Stimulated activated CD8-positive, alpha-beta memory T cell treated with anti-CD3 and anti-CD28 coated beads, Interleukin-7, amount 100 ng/mL, for 24 hours (primary cell): ENCODE results near the gene HS3ST3B1.

Experiments
- DNase-seq: peaks from one replicate; pipeline ENCODE4 v3.0.0-alpha.2; 2020; ENCODE audit warnings: low read depth

HS3ST3B1 gene

DNA sequence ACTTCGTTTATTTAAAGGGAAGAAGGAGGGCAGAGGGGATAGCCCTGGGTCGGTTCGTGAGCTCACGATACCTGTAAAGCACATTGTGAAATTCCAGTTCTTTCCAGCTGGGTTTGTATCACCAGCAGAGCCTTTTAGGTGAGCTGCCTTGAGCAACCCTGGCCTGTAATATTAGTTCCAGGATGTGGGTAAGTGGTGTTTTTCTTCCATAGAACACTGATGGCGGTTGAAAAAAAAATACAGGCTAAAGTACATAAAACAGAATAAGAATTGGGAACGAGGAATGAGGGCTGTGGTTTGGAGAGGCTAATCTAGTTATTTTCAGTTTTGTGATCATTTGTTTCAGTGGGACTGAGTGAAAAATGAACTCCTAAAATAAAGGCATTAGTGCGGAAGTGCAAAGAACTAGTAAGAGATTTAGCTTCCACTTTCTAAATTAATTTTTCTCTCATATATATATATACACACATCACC, 20.6 kb downstream of the HS3ST3B1 start:
- DNase-seq = no peak

- DNase-seq = no peak
Measured at GRCh38 chr17:14321980-14322776, 21.3 kb downstream of the HS3ST3B1 start.

DNA sequence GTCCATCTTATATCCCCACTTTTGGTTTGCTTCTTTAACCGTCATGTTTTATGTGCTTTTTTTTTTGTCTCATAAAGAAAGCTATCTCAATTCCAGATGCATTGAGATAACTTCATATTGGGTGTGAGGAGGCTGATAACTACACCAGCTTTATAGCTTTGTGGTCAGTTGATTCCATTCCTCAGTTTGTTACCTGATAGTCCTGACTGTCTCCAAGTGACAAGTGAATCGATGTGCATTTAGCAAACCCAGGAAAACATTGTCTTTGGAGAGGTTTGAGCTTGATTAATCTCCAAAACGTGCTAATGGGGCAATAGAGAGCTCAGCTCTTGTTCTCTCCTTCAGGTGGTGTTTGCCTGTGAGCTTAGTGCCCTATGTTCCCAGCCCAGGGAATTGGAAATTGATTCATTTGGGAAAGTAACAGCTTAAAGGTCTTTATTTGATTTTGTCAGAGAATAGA, 22.7 kb downstream of the HS3ST3B1 start:
- DNase-seq = no peak

DNA sequence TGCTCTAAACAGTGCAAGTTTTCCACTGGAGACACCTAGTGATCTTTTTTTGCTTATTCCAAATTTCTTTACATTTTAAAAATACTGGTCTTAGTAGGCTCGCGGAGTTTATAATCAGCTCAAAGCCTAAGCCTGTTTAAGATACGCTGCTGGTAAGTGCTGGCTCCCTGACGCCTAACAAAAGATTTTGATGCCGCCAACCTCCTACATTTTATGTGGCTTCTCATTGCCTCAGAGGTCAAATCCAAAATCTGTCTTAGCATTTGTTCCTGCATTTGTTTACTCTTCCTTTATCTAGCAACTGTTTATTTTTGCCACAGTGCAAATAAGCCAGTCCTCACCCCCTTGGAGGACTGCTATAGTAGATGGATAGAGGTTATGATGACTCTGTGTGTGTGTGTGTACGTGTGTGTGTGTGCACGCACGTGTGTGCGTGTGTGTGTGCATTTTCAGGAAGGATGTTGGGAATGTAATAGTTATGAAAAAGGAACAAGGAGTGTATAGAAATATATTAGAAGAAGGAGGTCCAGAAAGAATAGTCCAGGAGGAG, 24.8 kb downstream of the HS3ST3B1 start:
- DNase-seq = no peak

DNA sequence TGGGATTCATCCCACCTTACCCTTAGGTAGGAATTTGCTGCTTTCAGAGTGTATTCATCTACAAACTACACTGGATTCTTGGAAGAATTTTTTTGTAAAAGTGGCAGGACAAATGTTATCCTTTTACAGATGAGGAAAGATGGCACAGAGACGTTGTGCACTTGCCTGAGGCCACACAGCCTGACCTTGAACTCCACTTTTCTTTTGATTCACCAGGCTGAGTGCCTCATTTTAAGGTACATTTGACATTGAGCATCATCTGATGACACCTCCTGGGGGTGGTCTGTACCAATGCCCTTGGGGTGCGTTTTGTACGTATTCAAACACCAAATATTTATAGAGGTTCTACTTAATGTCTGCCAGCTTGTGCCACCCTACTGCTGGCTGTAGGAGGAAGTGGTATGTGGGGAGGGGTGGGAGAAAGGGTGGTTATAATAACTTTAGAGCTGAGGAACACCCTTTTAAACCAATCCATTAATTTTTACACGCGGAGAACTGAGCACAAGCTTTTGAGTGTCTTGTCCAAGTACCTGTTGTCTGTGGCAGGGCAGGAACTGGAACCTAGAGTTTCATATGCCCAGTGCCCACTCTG, 29.1 kb downstream of the HS3ST3B1 start:
- no peak for DNase-seq

- DNase-seq = no peak
Measured at GRCh38 chr17:14330492-14330962, 29.6 kb downstream of the HS3ST3B1 start.

DNA sequence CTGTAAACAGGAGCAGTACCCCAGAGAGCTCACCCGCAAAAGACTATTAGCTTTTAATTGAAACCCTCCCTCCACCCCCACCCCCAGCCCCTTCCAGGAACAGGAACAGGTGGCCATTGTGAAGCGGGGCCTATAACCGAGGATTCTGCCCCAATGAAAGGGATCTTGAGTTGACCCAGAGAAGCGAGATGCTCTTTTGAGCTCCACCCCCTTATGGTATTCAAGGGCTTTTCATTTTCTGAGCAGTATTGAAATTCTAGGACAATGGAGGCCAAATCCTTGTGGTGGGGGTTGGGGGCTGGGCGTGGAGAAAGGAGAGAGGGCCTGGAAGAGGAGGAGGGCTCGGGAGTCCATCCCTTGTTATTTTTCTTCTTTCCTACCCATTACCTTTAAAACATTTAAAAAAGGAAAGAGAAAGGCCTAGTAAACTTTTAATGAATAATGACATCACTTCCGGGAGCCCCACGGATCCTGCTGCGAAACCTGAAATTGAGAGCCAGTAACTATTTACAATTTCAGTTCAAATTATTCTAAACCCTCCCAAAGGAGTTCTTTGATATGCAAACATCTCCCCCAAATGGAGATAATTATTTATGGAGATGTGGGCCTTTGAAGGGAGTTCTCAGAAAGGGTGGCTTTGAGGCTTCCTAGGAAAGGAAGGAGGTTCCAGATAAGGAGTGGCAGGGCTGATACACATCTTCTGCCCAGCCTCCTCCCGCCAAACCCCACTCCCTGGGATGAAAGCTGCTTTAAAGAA, 30.5 kb downstream of the HS3ST3B1 start:
- no peak for DNase-seq

- no peak for DNase-seq
Measured at GRCh38 chr17:14331982-14332298, 31.1 kb downstream of the HS3ST3B1 start.

DNA sequence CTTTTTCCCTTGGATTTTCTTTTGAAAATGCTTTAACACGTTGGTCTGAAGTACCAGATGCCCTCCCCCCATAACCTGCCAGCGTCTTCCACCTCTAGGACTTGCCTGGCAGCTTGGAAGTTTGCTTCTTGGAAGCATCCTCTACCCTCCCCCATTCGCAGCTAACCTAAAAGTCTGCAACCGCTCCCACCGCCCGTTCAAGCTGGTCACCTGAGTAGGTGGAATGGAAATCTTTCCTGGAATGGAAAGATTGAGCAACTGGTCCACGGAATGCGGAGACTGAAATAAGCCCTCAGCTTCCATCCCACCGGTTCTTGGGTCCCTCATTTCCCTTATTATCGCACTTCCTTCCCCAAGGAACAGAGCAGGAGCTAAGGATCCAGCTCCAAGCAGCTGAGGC, 31.4 kb downstream of the HS3ST3B1 start:
- DNase-seq = no peak

GRCh38 chr17:14333506-14333905, 32.6 kb downstream of the HS3ST3B1 start:
- no peak for DNase-seq

- no peak for DNase-seq
Measured at GRCh38 chr17:14334276-14334840, 33.5 kb downstream of the HS3ST3B1 start.

DNA sequence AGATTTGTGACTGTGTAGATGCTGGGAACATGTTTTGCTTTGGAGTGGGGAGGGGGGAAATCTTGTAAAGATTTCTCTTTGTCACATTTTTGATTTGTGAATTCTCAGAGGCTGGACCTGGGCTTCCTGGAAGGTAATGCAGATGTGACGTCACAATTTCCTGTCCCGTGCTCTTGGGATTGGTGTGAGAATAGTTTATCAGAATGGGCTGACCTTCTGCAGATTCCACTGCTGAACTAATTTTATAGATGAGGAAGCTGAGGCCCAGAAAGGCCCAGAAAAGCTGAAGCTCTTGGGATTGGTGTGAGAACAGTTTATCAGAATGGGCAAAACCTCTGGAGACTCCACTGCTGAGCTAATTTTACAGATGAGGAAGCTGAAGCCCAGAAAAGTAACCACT, 34.0 kb downstream of the HS3ST3B1 start:
- no peak for DNase-seq

- DNase-seq = no peak
Measured at GRCh38 chr17:14336418-14336817, 35.5 kb downstream of the HS3ST3B1 start.

DNA sequence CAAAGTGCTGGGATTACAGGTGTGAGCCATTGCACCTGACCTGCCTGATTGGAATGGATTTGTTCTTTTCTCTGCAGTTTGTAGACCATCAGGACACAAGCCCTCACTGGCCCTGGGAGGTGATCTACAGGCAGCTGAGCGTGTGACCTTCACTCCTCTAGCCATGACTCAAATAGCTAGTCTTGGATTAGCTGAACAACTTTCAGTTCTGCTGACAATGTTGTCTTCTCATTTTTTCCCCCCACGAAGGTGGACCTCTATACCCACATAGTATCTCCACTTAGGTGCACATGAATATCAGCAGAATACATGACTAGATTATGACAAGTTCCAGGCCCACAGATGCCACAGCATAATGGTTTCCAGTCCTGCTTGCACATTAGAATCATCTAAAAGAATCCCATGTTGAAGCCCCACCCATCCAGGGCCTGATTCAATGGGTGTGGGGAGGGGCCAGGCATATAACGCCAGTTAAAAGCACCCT, 36.8 kb downstream of the HS3ST3B1 start:
- peak; percentile 44 for DNase-seq

GRCh38 chr17:14340857-14341754, 40.2 kb downstream of the HS3ST3B1 start:
- DNase-seq = no peak

GRCh38 chr17:14341866-14342265, 41.0 kb downstream of the HS3ST3B1 start:
- no peak for DNase-seq

GRCh38 chr17:14346801-14347200, 45.9 kb downstream of the HS3ST3B1 start:
- DNase-seq = no peak

DNA sequence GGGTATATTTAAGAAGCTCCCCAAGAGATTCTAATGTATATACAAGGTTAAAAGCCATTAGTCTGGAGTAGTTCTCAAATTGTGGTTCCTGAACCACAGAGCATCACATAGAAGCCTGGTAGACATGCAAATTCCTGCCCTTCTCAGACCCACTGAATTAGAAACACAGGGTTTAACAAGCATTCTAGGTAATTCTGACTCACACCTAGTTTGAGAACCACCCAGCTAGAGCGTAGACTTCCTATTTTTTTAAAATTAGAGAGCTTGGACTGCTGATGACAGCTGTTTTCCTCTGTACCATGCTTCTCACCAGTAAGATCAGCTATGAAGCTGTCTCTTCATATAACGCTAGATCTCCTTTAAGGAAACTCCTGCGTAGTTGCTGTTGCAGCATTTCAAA, 50.6 kb downstream of the HS3ST3B1 start:
- no peak for DNase-seq

- no peak for DNase-seq
Measured at GRCh38 chr17:14352136-14352535, 51.3 kb downstream of the HS3ST3B1 start.

DNA sequence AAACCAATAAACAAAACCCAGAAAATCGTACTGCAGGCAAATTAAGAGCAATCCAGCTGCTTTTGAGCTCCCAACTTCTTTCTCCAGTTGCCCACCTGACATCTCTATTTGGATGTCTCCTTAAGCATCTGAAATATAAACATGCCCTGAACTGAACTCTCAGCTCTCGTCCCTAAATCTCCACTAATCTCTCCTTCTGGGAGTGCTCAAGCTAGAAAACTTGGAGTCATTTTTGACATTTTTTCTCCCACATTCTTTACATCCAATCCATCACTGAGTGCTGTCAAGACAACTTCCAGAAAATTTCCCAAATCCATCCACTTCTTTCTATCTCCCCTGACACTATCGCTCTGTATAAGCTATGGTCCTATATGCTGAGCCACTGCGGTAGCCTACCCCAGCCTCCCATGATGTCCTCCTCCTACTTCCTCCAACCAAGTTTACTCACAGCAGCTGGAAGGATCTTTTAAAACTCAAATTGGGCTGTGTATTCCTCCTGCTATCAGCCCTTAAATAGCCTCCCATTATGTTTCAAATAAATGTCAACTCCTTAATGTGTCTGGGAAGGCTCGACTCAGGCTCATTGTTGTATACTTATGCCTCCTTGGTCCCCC, 53.1 kb downstream of the HS3ST3B1 start:
- DNase-seq = no peak

GRCh38 chr17:14354807-14355206, 53.9 kb downstream of the HS3ST3B1 start:
- DNase-seq = no peak
